Kidney epithelial cell (primary cell): Measurements from ENCODE around the gene TSPAN33. TPM values are rescaled to one million over a fixed set of nuclear protein-coding genes. Genes with fewer than 3 reads are reported as not detected.
"Not testable (repeated sequence)": the region's sequence is repeated elsewhere in the genome, so short reads cannot be mapped to it uniquely, and the experiment has no call there.

Experiments
- DNase-seq: peaks from one replicate; pipeline ENCODE4 v3.0.0-alpha.2; 2010; ENCODE audit warnings: low read depth
- H3K27me3 ChIP-seq: 2 replicates; pipeline ENCODE4 v1.6.0; 2011; ENCODE audit warnings: low read length; ENCODE audit not compliant: control insufficient read depth, insufficient read depth
- H3K36me3 ChIP-seq: 2 replicates; pipeline ENCODE4 v1.5.1; 2011; ENCODE audit warnings: low read length; ENCODE audit not compliant: control insufficient read depth, insufficient read depth
- H3K4me3 ChIP-seq: 2 replicates; pipeline ENCODE4 v1.5.1; 2011; ENCODE audit warnings: low read depth, mild to moderate bottlenecking, control low read depth, low read length
- total RNA-seq: library from RNA; depleted of rRNA; stranded (reverse); fragments of >200 nt; gene quantifications from 2 replicates; pipeline ENCODE4 v1.2.3, GENCODE V29; 2015
- TF ChIP-seq, protein P1 (sequence below): IDR thresholded peaks from 2 replicates; pipeline ENCODE4 v1.5.1; 2011; ENCODE audit warnings: mild to moderate bottlenecking, moderate library complexity, low read length, control low read depth, inconsistent platforms; ENCODE audit not compliant: insufficient read depth, poor library complexity, severe bottlenecking

The TSPAN33 gene
- total RNA-seq, 1 donor from 2014 or later, result 18.0 TPM

DNA sequence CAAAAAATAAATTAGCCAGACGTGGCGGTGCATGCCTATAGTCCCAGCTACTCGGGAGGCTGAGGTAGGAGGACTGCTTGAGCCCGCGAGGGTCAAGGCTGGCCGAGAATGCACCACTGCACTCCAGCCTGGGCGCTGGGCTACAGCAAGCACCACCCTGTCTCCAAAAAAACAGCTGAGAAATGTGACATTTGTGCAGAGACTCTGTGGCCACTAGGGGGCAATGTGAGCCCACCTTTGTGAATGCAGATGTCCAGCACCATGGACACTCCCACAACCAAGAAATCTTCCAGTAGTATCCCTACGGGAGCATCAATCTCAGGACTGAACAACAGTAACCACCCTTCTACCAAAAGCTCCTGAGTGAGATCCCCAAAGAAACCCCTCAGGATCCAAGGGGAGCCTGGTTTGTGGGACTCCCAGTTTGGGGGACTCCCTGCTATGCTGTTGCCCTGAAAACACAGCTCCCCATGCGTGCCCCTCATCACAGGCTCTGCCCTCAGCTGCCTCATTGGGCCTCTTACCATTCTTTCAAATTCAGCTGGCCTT, 74.1 kb downstream of the TSPAN33 start:
- DNase-seq, result no peak
- Histone ChIP-seq H3K27me3 (no peaks in the 10 kb centered on the region), H3K4me3 (no peak overlapping the region), H3K36me3 (no peaks in the 10 kb centered on the region)
- TF ChIP-seq, protein P1, sequence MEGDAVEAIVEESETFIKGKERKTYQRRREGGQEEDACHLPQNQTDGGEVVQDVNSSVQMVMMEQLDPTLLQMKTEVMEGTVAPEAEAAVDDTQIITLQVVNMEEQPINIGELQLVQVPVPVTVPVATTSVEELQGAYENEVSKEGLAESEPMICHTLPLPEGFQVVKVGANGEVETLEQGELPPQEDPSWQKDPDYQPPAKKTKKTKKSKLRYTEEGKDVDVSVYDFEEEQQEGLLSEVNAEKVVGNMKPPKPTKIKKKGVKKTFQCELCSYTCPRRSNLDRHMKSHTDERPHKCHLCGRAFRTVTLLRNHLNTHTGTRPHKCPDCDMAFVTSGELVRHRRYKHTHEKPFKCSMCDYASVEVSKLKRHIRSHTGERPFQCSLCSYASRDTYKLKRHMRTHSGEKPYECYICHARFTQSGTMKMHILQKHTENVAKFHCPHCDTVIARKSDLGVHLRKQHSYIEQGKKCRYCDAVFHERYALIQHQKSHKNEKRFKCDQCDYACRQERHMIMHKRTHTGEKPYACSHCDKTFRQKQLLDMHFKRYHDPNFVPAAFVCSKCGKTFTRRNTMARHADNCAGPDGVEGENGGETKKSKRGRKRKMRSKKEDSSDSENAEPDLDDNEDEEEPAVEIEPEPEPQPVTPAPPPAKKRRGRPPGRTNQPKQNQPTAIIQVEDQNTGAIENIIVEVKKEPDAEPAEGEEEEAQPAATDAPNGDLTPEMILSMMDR, result peak; percentile 76

DNA sequence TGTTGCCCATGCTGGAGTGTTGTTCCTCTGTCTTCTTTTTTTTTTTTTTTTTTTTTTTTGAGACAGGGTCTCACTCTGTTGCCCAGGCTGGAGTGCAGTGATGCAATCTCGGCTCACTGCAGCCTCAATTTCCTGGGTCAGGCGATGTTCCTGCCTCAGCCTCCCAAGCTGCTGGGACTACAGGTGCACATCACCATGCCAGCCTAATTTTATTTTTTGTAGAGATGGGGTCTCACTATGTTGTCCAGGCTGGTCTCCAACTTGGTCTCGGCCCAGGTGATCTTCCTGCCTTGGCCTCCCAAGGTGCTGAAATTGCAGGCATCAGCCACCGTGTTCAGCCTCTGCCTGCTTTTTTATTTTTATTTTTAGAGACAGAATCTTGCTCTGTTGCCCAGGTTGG, 74.7 kb downstream of the TSPAN33 start:
- not testable (repeated sequence) for H3K36me3 ChIP-seq, H3K4me3 ChIP-seq, H3K27me3 ChIP-seq, DNase-seq

Other genes with a start within 250 kb of the TSPAN33 start
- gene KCP, start 234.0 kb upstream of the TSPAN33 start, total RNA-seq, result 1.3 and 1.4 TPM in 2 replicates
- gene IRF5, start 206.8 kb upstream of the TSPAN33 start, total RNA-seq, result 19.9 TPM in 2 replicates
- gene TNPO3, start 89.6 kb upstream of the TSPAN33 start, total RNA-seq, result 49.6 and 50.8 TPM in 2 replicates
- gene SMO, start 43.9 kb downstream of the TSPAN33 start, total RNA-seq, result 20.1 and 22.3 TPM in 2 replicates
- 9.5 and 10.1 TPM in 2 replicates for gene AHCYL2, start 80.3 kb downstream of the TSPAN33 start, total RNA-seq